Ishikawa (cell line): ENCODE results near the gene CDC5L.
A peak's percentile ranks its signal among the peaks of the same experiment; 100 is the strongest.

ENCODE experiments used
- CEBPB ChIP-seq: IDR thresholded peaks from 2 replicates; pipeline ENCODE4 v1.6.1; 2012
- CREB1 ChIP-seq: IDR thresholded peaks from 2 replicates; pipeline ENCODE4 v1.6.1; 2012; ENCODE audit warnings: low read depth
- EGR1 ChIP-seq: IDR thresholded peaks from 2 replicates; pipeline ENCODE4 v1.6.1; 2012
- EP300 ChIP-seq: IDR thresholded peaks from 2 replicates; pipeline ENCODE4 v1.6.1; 2012; ENCODE audit warnings: borderline replicate concordance
- FOXM1 ChIP-seq: IDR thresholded peaks from 2 replicates; pipeline ENCODE4 v1.6.1; 2012; ENCODE audit warnings: low read depth, borderline replicate concordance
- MAX ChIP-seq: IDR thresholded peaks from 2 replicates; pipeline ENCODE4 v1.6.1; 2012
- NFIC ChIP-seq: IDR thresholded peaks from 2 replicates; pipeline ENCODE4 v1.6.1; 2012
- RAD21 ChIP-seq: IDR thresholded peaks from 2 replicates; pipeline ENCODE4 v1.6.1; 2012; ENCODE audit warnings: low read depth
- REST ChIP-seq: IDR thresholded peaks from 2 replicates; pipeline ENCODE4 v1.6.1; 2012; ENCODE audit warnings: low read depth, mild to moderate bottlenecking
- TAF1 ChIP-seq: IDR thresholded peaks from 2 replicates; pipeline ENCODE4 v1.6.1; 2012; ENCODE audit warnings: low read depth, mild to moderate bottlenecking
- TCF12 ChIP-seq: IDR thresholded peaks from 2 replicates; pipeline ENCODE4 v1.6.1; 2012; ENCODE audit warnings: low read depth
- TEAD4 ChIP-seq: IDR thresholded peaks from 2 replicates; pipeline ENCODE4 v1.6.1; 2012
- USF1 ChIP-seq: IDR thresholded peaks from 2 replicates; pipeline ENCODE4 v1.6.1; 2012
- YY1 ChIP-seq: IDR thresholded peaks from 2 replicates; pipeline ENCODE4 v1.6.1; 2012; ENCODE audit warnings: low read depth
- ZBTB7A ChIP-seq: IDR thresholded peaks from 2 replicates; pipeline ENCODE4 v1.6.1; 2012; ENCODE audit warnings: low read depth

CDC5L gene

GRCh38 chr6:44462797-44463727, 75.6 kb downstream of the CDC5L start:
- TF ChIP-seq REST = no peak
- TF ChIP-seq MAX = no peak
- no peak for TF ChIP-seq FOXM1
- no peak for TF ChIP-seq EGR1
- no peak for TF ChIP-seq EP300
- TF ChIP-seq CREB1 = no peak
- no peak for TF ChIP-seq TCF12
- no peak for TF ChIP-seq NFIC
- no peak for TF ChIP-seq CEBPB
- TF ChIP-seq ZBTB7A = no peak
- no peak for TF ChIP-seq TAF1
- TF ChIP-seq YY1 = no peak
- TF ChIP-seq USF1 = no peak
- no peak for TF ChIP-seq RAD21
- no peak for TF ChIP-seq TEAD4

GRCh38 chr6:44463728-44464450, 76.4 kb downstream of the CDC5L start:
- no peak for TF ChIP-seq CREB1
- no peak for TF ChIP-seq TCF12
- TF ChIP-seq MAX = no peak
- TF ChIP-seq FOXM1 = no peak
- TF ChIP-seq YY1 = no peak
- TF ChIP-seq TEAD4 = no peak
- no peak for TF ChIP-seq CEBPB
- no peak for TF ChIP-seq RAD21
- no peak for TF ChIP-seq EGR1
- TF ChIP-seq USF1 = no peak
- TF ChIP-seq ZBTB7A = no peak

DNA sequence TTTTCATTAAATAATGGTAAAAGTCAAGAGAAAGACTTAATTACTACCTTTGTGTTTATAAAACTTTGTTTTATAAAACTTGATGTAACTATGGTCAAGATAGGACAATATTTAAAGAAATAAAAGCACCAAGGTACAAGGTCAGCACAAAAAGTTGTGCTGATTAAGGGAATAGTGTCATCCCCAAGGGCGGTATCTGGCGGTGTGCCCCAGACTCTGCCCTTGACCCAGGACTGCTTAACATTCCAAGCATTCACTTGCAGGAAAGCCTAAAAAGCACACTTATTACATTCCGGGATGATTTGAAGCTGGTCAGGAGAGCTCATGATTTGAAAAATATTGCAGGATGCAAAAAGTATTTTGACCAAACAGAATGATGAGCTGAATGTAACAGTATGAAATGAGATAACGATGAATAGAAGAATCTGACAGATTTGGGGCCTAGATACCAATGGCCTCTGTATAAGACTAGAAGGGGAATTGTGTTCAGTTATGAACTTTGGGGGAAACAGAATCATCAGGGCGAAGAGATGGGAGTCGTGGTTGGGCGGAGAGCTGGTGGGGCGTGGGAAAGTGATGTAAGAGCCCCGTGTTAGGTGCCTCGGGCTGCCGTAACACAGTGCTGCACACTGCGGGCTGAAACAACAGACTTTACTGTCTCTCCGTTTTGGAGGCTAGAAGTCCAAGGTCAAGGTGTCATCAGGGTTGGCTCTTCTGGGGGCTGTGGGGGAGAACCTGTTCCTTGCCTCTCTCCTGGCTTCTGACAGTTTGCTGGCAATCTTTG, 77.2 kb downstream of the CDC5L start:
- no peak for TF ChIP-seq REST
- peak; percentile 77 for TF ChIP-seq TEAD4
- no peak for TF ChIP-seq EP300
- no peak for TF ChIP-seq RAD21
- no peak for TF ChIP-seq FOXM1
- TF ChIP-seq NFIC = no peak
- TF ChIP-seq ZBTB7A = no peak
- TF ChIP-seq TCF12 = no peak

DNA sequence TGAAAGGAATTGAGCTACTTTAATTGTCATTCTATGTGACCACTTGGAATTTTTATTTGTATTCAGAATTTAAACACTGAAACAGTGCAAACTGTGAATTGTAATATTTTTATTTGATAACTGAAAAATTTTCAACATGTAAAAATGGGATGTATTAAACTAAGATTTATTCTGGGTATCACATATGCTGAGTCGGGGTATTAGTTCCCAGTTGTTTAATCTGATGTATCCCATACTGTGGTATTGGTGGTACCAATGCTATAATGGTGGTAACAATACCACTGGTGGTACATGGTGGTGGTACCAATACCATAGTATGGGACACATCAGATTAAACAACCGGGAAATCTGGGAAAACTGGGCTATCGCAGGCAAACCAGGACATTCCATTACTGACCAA, 79.4 kb downstream of the CDC5L start:
- TF ChIP-seq ZBTB7A (no peak), EGR1 (no peak), TAF1 (no peak), YY1 (no peak), EP300 (no peak), RAD21 (no peak), CREB1 (no peak), TEAD4 (no peak), FOXM1 (no peak)

GRCh38 chr6:44468835-44469234, 81.3 kb downstream of the CDC5L start:
- TF ChIP-seq TAF1 = no peak
